Adipose tissue (tissue), 3 donors: Measurements from ENCODE around the gene CCDC149. TPM values are rescaled to one million over a fixed set of nuclear protein-coding genes. Genes with fewer than 3 reads are reported as not detected.

Source experiments
- H3K27ac ChIP-seq: one replicate; pipeline ENCODE4 v1.5.1; 2013; ENCODE audit warnings: low read depth, low read length
- WGBS, 3 donors: extraction: QIAGEN DNeasy Blood & Tissue Kit; methylation state at CpG; one replicate each; pipeline ENCODE4 v1.1.7; 2013; 5-methylcytosine and 5-hydroxymethylcytosine counted together
- polyA plus RNA-seq, 3 donors: library from polyadenylated mRNA; stranded (reverse); fragments of 200-250 nt; gene quantifications; one replicate each; pipeline ENCODE4 v1.2.3, GENCODE V29; 2013
- donor health status: healthy with polysubstance abuse.
- donor health status: Bipolar disorder and iron deficiency.
- donor health status: healthy.

CCDC149 gene
- polyA plus RNA-seq, 3 donors: 6.2 to 14.6 (median 12.6) TPM

DNA sequence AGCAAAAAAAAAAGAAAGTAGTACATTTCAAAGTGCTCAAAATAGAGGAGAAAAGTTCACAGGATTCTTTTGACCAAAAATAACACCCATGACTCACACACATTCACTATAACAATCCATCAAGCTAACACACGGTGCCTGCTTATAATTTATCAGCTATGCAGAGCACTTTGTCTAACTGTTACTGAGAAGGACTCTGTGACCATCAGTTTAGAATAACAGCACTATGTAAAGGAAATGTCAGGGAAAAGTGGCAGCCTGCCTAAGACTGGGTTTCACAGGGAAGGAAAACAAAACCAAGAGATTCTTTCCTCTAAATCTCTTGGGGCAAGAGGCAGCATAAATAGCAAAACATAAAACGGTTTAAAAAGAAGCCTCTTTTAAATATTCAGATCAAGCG is 54.8 kb downstream of the CCDC149 start:
- 19 to 52% (median 30%) methylated on average over 3 of the region's 3 CpGs for WGBS, 3 donors
- H3K27ac ChIP-seq: no peak overlapping the region

DNA sequence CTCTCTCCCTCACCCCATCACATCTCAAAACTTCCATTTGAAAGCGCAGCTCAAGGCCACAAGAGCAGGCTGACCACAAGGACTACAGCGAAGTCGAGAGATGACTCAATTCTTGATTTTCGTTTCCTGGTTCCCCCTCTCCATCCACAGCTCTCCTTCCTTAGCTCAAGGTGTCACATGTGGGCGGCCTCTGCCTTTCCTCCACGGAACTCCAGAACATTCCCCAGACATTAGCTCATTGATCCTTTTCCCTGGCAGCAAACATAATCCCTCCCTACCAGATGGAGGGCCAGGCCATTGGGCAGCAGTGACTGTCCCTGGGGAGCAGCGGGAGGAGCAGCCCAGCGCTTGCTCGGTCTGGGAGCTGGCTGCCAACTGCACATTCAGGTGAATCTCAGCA is 56.3 kb downstream of the CCDC149 start:
- WGBS, 3 donors: 77 to 91% (median 80%) methylated on average over 9 of the region's 9 CpGs
- no peak overlapping the region for H3K27ac ChIP-seq

DNA sequence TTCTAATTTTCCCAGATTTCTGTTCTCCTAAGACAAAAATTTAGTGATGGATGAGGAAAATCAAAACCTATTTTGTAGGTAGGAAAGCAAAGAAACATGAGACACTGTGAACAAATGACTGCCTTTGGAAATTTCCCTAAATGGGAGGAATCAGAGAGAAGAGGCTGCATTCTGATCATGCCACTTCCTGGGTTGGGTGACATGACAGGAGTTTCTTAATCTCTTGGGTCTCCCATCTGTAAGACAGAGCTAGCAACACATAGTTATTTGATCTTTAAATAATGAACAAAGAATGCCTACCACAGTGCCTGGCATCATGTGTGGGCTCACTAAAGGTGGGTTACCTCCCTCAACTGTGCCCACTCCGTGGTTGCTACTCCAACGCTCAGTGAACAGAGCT is 57.1 kb downstream of the CCDC149 start:
- 96 to 97% (median 97%) methylated on average over 2 of the region's 2 CpGs for whole genome bisulfite sequencing, 3 donors
- no peak overlapping the region for H3K27ac ChIP-seq

DNA sequence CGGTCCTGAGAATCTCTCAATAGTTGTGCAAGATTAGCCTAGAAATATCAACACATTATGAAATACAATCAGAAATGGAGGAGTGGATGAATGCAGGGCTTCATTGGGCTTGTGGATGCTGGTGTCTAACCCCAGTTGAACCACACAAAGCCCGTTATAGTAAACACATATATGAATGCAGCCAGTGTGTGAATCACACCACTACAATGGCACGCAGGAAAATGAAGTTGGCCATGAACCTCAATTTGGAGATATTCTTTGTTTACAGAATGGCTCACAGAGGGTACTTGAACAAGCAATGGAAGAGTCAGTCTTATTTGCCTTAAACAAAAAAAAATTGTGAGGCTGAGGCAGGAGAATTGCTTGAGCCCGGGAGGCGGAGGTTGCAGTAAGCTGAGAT is 59.7 kb downstream of the CCDC149 start:
- no peak overlapping the region for H3K27ac ChIP-seq
- WGBS, 3 donors: 79 to 87% (median 85%) methylated on average over 5 of the region's 5 CpGs

DNA sequence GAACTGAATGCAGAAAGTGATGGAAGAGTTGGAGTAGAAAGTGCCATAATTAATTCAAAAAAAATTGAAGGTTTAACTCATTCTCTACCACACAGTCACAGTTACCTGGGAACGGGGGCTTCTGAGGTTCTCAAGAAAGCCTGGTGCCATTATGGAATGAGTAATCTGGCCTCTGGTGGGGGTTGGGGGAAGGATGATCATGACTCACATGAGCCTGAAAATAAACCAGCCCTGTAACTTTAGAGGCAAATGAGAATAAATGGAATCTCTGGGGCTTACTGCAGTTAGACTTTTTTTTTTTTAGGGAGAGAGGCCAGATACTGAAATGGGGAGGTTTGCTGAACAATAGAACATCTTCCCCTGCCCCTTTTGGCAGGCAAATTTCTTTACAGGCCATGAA is 62.2 kb downstream of the CCDC149 start:
- H3K27ac ChIP-seq: no peak overlapping the region
- 78 to 95% (median 78%) methylated on average over 1 of the region's 1 CpG for WGBS, 3 donors

DNA sequence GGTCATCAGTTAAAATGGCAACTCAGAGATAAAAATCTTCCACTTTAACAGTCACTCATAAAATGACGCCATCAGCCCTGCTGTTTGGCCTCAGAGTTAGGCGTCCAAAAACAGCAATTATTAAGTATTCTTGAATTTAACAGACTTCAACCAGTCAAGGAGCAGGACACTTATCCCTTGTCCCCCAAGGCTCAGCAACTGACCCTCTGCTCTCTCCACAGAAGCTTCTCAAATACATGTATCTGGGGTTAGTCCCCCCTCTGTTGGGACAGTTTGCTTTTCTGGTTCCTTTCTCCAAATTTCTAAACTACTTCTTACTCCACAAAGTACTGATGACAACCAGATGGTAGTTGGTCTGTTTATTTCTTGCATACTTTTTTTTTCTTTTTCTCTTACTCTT is 63.1 kb downstream of the CCDC149 start:
- WGBS, 3 donors: 79 to 91% (median 90%) methylated on average over 2 of the region's 2 CpGs
- no peak overlapping the region for H3K27ac ChIP-seq

DNA sequence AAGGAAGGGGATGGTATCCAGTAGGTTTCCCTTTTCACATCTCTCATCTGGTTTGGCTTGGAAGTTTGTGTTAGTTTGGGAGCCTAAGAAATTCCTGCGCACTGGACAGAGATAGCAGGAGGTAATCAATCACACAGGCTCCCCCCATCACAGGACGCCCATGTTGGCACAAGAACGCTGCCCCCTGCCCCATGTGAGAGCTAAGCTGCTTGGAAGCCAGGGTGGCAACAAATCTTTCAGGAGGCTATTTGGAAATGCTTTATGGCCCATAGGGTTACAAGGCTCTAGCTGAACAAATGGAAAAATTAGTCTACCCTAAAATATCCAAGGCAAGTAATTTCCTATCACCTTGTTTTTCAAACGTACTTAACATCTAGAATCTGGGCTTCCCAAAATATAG is 63.5 kb downstream of the CCDC149 start:
- WGBS, 3 donors: 83 to 84% (median 83%) methylated on average over 4 of the region's 4 CpGs

DNA sequence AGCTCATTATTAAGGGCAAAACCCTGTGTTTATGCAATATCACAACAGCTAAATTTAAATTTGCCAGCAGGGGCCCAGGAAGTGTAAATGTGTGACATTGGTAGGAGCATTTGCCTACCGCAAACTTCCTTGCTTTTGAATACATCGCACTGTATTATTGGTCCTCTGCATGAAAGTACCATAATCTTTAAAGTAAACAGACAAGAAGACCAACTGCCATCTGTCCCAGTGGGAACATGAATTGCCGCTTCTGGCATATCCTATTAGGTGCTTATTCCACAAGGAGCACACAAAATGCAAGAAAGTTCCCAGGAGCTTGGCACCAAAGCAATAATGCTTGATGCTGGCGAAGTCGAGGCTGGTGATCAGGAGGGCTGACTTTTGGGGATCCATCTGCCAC is 66.1 kb downstream of the CCDC149 start:
- 89 to 96% (median 94%) methylated on average over 5 of the region's 5 CpGs for WGBS, 3 donors

More for the DNA sequence above, 63.5 kb downstream of the CCDC149 start:
- no peak overlapping the region for H3K27ac ChIP-seq

DNA sequence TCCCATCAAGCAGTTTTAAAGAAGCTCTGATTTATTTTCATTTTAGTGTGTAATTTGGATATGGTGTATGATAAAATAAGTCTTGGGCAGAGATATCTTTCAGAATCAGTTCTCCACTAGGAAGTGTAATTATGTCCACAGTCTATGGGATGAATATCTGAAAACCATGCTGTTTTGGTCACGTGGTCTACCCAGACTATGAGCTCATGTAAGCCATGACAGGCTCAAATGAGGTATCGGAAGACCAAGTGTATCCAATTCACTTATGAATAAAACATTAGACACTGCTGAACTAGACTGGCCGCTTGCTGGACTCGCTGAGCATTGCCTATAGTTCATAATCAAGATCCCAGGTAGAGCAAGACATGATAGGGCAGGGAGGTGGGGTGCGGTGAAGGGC is 66.9 kb downstream of the CCDC149 start:
- WGBS, 3 donors: 92 to 96% (median 95%) methylated on average over 5 of the region's 5 CpGs
- no peak overlapping the region for H3K27ac ChIP-seq

More for the DNA sequence above, 66.1 kb downstream of the CCDC149 start:
- no peak overlapping the region for H3K27ac ChIP-seq

DNA sequence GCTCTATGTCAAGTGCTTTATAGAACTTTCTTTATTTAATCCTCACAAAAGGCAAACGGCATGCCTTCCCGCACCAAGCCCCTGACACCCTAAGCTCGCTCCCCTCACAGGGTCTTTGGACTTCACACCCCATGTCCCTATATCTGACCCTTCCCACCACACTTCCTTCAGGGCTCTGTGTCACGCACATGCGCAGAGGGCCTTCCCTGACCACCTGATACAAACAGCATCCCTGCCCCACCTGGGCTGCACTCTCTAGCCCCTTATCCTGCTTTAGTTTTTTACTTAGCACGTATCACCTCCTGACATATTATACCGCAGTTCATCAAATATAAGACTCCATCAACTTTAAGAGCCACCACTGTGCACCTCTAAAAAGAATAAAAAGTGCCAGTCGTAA is 67.7 kb downstream of the CCDC149 start:
- H3K27ac ChIP-seq: no peak overlapping the region
- WGBS, 3 donors: 96 to 99% (median 99%) methylated on average over 8 of the region's 8 CpGs

DNA sequence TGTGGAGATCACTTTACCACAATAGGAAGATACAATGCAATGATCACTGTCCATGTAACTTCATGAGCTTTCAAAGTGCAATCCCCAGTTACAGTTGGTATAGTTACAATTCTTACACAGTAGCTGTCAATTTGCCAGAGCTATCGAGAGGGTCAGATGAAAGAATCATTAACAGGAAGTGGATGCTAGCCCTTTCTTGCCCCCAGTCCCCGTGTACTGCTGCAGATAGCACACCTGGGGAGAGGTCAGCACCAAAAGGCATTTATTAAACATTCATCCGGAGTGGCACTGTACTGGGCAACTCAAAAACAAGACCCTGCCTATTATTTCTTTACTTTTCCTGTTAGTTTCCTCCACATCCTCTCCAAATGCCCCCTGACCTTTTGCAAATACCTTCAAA is 69.7 kb downstream of the CCDC149 start:
- H3K27ac ChIP-seq: no peak overlapping the region
- 47 to 62% (median 60%) methylated on average over 3 of the region's 3 CpGs for WGBS, 3 donors

DNA sequence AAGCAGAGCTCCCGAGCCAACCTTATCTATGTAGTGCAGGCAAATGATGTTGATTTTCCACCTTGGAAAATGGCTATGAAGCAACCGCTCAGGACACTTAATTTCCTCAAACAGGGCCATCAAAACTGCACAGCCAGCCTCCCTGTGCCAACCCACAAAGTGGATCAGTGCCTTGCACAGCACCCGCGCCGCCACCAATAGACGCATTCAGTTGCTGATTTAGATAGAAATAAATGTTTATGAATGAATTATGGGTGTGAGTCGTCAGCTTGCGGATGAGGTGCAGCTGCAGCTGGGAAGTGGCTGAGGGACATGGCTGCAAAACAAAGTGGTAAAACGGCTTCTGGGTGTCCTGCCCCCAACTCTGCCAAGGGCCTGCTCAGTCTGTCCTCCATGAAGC is 70.5 kb downstream of the CCDC149 start:
- 90 to 91% (median 91%) methylated on average over 9 of the region's 9 CpGs for WGBS, 3 donors
- no peak overlapping the region for H3K27ac ChIP-seq

DNA sequence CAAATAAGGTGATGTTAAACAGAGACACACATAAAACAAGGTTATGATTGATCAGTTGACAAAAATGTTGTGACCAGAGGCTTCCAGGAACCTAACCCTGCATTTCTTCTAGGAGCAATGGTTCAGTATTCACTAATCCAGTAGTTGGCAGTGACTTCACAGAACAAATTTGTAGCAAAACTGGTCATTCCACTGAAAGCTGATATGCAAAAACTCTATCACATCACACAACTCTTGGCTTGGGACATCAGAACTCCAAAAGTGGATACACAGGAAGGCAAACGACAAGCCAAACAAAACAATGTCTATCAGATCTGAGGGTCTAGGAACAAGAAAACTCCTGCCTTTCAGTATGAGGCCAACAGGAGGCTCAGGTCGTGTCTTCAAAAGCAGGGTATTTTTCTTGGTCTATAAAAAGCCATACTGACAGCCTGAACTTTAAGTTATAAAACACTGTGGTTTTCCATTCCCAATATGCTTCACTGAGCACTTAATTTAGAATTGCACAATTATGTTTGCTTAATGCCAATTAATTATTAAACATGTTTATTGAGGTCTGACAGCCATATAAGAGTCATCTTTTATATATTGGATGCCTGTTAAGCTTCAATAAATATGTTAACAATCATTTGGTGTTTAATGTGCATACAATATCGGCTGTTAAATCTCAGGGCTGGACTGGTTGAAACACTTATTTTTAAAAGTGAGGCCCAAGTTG is 71.9 kb downstream of the CCDC149 start:
- no peak overlapping the region for H3K27ac ChIP-seq
- 76 to 91% (median 89%) methylated on average over 3 of the region's 3 CpGs for WGBS, 3 donors

DNA sequence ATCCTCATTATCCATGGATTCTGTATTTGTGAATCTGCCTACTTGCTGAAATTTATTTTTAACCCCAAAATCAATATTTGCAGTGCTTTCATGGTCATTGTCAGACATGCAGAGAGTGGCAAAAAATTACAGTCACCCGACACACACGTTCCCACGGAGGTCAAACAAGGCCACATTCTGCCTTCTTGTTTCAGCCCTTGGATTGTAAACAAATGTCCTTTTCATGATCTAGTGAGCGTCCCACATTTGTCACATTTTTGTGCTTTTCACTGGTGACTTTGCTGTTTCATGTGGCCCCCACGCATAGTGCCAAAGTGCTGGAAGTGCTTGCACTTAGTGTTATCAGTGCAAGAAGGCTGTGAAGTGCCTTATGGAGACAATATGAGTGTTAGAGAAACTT is 72.5 kb downstream of the CCDC149 start:
- H3K27ac ChIP-seq: no peak overlapping the region
- WGBS, 3 donors: 61 to 93% (median 92%) methylated on average over 5 of the region's 5 CpGs

DNA sequence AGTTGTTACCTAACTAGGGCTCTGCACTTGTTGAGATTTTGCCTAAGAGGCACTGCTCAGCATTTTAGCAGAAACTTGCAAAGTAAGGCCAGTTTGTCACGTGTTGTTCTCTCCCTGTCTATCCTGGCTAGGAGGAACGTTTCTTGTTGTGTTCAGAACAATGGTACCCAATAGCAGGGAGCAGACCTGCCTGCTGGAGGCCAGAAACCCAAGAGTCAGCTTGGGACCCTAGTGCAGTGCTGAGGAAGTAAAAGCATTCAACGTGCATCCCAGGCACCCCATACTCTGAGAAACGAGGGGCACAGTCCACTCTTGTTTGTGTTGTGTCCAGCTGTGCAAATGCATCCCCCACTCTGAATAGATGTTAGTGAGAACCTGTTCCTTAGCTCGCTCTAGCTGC is 75.1 kb downstream of the CCDC149 start:
- no peak overlapping the region for H3K27ac ChIP-seq
- 71 to 84% (median 80%) methylated on average over 5 of the region's 5 CpGs for WGBS, 3 donors

DNA sequence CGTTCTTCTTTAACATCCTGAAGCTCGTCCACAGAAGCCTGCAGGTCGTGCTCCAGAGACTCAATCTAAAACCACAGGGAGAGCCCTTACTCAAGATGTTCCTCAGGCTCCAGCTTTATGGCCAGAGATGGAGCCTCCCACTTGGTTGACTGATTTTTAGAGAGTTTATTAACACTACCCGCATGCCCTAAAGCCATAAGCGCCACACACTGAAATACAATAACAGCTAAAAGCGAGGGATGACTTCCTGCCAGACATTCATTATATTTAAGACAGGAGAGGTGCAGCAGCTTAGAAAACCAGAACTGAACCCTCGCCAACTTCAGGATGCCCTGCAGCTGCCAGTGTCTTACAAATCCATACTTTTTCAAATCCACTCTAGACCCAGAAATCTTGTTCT is 75.5 kb downstream of the CCDC149 start:
- no peak overlapping the region for H3K27ac ChIP-seq
- WGBS, 3 donors: 91 to 94% (median 91%) methylated on average over 7 of the region's 7 CpGs

DNA sequence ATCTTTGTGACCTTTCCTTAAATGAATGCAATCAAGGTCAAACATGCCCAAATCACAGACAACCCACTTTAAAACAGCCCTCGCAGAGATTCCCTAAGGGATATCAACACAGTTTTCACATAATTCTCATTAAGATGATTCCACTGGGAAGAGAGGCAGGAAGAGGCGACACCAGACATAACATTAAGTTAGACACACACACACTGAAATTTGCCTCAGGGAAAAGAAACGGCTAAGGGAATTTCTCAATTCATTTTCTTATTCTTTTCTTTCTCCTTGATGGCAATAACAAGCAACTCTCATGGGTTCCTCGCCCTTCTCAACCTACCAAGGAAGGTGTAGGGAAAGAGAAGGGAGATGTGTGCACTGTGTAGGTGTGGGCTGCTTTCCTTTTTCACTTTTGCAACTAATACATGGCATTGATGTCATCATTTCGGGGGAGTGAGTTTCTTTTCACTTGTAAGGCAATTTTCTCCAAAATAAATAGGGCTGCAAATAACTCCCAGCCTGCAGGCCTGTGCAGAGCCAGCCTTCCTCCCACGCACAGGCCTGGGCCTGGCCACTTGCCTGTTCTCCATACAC is 76.1 kb downstream of the CCDC149 start:
- no peak overlapping the region for H3K27ac ChIP-seq
- WGBS, 3 donors: 87 to 92% (median 88%) methylated on average over 6 of the region's 6 CpGs

DNA sequence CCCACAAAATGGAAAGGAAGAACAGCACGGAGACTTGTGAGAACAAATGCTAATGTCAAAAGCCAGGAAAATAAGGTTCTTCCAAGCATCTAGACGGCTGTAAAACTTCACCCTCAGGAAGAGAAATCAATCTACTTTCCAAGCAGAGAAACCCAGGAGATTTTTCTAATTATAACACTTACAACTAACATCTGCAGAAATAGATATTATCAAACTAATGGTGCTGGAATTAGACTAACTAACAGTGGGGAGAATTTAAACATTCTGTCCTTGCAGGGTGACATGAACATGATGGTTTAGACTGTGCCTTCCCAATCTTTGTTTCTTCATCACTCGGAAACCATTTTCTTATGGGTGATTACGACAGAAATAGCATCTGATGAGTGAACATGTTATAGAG is 77.1 kb downstream of the CCDC149 start:
- WGBS, 3 donors: 90 to 94% (median 92%) methylated on average over 4 of the region's 4 CpGs
- H3K27ac ChIP-seq: no peak overlapping the region

DNA sequence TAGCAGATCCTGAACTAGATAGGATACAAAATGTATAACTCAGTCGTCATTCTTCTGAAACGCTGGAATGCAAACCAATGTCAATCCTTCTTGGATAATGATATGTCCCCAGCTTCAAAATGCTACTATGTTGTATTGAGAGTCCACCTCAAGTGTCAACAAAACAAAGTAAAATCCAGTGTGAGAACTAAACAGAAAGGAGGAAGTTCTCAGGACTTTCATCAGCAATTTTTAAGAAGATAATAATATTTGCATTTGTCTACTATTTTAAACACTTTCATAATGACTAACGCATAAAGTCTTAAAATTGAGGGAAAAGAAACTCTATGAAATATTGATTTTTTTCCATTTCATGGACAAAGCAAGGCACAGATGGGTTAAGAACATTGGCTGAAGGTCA is 81.2 kb downstream of the CCDC149 start:
- H3K27ac ChIP-seq: no peak overlapping the region
- 87 to 98% (median 92%) methylated on average over 3 of the region's 3 CpGs for WGBS, 3 donors

DNA sequence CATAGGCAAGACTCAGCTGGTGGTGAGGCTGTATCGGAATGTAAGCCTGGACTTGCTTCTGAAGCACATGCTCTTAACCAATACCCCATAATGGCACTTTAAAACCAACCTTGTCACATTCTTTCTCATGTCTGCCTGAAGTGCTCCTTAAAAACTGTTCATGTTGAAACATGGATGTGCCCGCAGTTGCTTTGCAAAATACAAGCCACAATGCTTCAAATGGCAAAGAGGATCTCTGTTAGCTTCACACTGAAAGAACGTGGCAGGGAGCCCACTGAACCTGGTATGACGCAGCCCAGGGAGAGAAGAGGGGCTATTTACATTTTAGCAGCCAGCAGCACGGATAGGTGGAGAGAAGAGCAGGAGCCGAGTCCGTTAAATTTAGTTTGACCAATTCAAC is 88.1 kb downstream of the CCDC149 start:
- 90 to 92% (median 90%) methylated on average over 7 of the region's 7 CpGs for WGBS, 3 donors
- H3K27ac ChIP-seq: no peak overlapping the region
